ENCODE results near the gene GALNTL6. TPM values are rescaled to one million over a fixed set of nuclear protein-coding genes. Genes with fewer than 3 reads are reported as not detected.

GALNTL6 gene
- total and polyA plus RNA-seq, 2 of the 4 experiments (the other 2 are of a cell fraction): under 0.01 TPM; not detected in 1

DNA sequence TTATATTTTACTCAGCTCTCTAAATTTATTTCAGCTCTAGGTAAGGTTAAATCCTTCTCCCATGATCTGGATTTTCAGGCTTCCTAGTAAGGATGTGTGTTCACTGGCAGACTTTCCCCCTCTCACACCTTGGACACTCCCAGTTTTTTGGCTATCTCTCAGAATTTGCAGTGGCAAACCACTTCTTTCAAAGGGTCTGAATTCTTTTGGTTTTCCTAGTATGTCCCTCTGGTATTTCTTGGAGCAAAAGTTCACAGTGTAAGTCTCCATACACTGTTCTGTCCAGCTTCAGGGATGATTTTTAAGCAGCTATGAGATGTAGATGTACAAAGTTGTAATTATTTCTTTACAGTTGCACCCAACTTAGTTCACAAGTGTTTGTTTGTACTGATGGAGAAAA is 701.6 kb downstream of the GALNTL6 start:
- H2AK9ac ChIP-seq (replicated peaks; ENCODE audit: low read depth, low read length, poor library complexity): no peak overlapping the region
- no peaks in the 10 kb centered on the region for H3K79me1 ChIP-seq (ENCODE audit: low read depth in 1 of 2, low read length in 2 of 2)
- no peak overlapping the region for H4K91ac ChIP-seq (ENCODE audit: insufficient read depth, low read depth, low read length)
- in situ Hi-C loops (cut with MboI; ENCODE audit: low sequenced_read_pairs) (no loop called here), dilution Hi-C loops (cut with HindIII; ENCODE audit: low sequenced_read_pairs, unreplicated experiment) (no loop called here), intact Hi-C loops (cut with micrococcal nuclease) (no loop called here)
- H2AFZ ChIP-seq (replicated peaks; ENCODE audit: low read length, poor library complexity): no peak overlapping the region
- H3K56ac ChIP-seq (ENCODE audit: extremely low read depth, insufficient read depth, low read length): no peak overlapping the region
- no peak overlapping the region for H3K4me3 ChIP-seq (ENCODE audit: insufficient read depth, low read depth, low read length)
- no peak overlapping the region for H3K18ac ChIP-seq (ENCODE audit: low read depth, low read length)
- H3K4me1 ChIP-seq (ENCODE audit: control insufficient read depth, insufficient read depth, low read length): no peaks in the 10 kb centered on the region
- no peak overlapping the region for H3K9ac ChIP-seq (ENCODE audit: low read depth, low read length)
- H3K9me3 ChIP-seq (ENCODE audit: control insufficient read depth, insufficient read depth, low read length): no peaks in the 10 kb centered on the region
- no peak overlapping the region for H2BK5ac ChIP-seq (ENCODE audit: low read depth, low read length, poor library complexity, severe bottlenecking)
- no peak overlapping the region for H3K4ac ChIP-seq (ENCODE audit: low read depth, low read length)
- DNase-seq (no peak), ATAC-seq (ENCODE audit: low read depth) (no peak)
- H4K8ac ChIP-seq (ENCODE audit: low read depth in 2 of 2, low read length in 2 of 2): no peak overlapping the region
- H3K36me3 ChIP-seq (ENCODE audit: control insufficient read depth, insufficient read depth, low read length): no peaks in the 10 kb centered on the region
- no peaks in the 10 kb centered on the region for H4K20me1 ChIP-seq (ENCODE audit: insufficient read depth, low read length)
- ChIA-PET CTCF (interaction anchor here (1.1 kb wide), 1 partner anchor 15 kb away, joined by 3 read pairs; no protein-coding TSS in a partner anchor), POLR2A (ENCODE audit: unreplicated experiment) (no interaction called here)
- BruUV-seq (replicated peaks): no TSS peak
- no peaks in the 10 kb centered on the region for H3K27me3 ChIP-seq (ENCODE audit: control insufficient read depth, insufficient read depth, low read length)
- H3K27ac ChIP-seq (ENCODE audit: insufficient read depth, low read length): no peak overlapping the region
- H3K4me2 ChIP-seq (ENCODE audit: low read depth, low read length): no peak overlapping the region
- H3K9me1 ChIP-seq (ENCODE audit: insufficient read depth, low read length): no peaks in the 10 kb centered on the region
- no peak overlapping the region for H3K14ac ChIP-seq (replicated peaks; ENCODE audit: low read depth, low read length)
- H3K23ac ChIP-seq (ENCODE audit: low read depth, low read length): no peak overlapping the region
- H2BK120ac ChIP-seq (ENCODE audit: low read depth, low read length): no peak overlapping the region; the same call in 1 of the 2 replicates
- TF ChIP-seq CEBPB (IDR thresholded peaks at IDR 0.05; ENCODE audit: low read depth, low read length): no peak
- H2BK20ac ChIP-seq (ENCODE audit: low read depth, low read length): no peak overlapping the region
- H2AK5ac ChIP-seq (ENCODE audit: low read depth, low read length): no peak overlapping the region
- no peak overlapping the region for H4K5ac ChIP-seq (ENCODE audit: low read depth, low read length)
- no peak overlapping the region for H2BK15ac ChIP-seq (ENCODE audit: low read depth, low read length)
